A673 (cell line): Measurements from ENCODE around the gene OR10G3. TPM values are rescaled to one million over a fixed set of nuclear protein-coding genes. Genes with fewer than 3 reads are reported as not detected.

Experiments
- BruUV-seq: library from RNA; stranded (reverse); fragments of 400-500 nt; replicated peaks from 2 replicates; lab custom pipeline; 2021; lab: Mats Ljungman, UMichigan
- CTCF ChIA-PET: fragments of 300-600 bp; sonication (Branson Sonifier 250); formaldehyde crosslinking; loops from one replicate; lab custom pipeline; 2022; ENCODE audit warnings: antibody characterized with exemption; lab: Charles Lee
- POLR2A ChIA-PET: fragments of 300-600 bp; sonication (Branson Sonifier 250); formaldehyde crosslinking; loops from one replicate; lab custom pipeline; 2022; ENCODE audit warnings: antibody characterized with exemption; ENCODE audit not compliant: low non-redundant PET; lab: Charles Lee
- DNase-seq: peaks from one replicate; pipeline ENCODE4 v3.0.0-alpha.2; 2015; ENCODE audit warnings: low spot score
- H3K27ac ChIP-seq: fragments of 200-600 bp; sonication (generic); 2 replicates; pipeline ENCODE4 v1.5.1; 2016; ENCODE audit warnings: mixed run types, low read depth, mild to moderate bottlenecking, mixed read lengths, antibody characterized with exemption, low read length; ENCODE audit not compliant: poor library complexity, severe bottlenecking
- H3K27me3 ChIP-seq: fragments of 200-600 bp; sonication (generic); replicated peaks from 2 replicates; pipeline ENCODE4 v1.6.1; 2017; ENCODE audit warnings: mixed run types, low read depth, mild to moderate bottlenecking, mixed read lengths, antibody characterized with exemption, low read length; ENCODE audit not compliant: insufficient read depth, poor library complexity
- H3K36me3 ChIP-seq: fragments of 200-600 bp; sonication (generic); 2 replicates; pipeline ENCODE4 v1.6.1; 2016; ENCODE audit warnings: mixed run types, mild to moderate bottlenecking, mixed read lengths, antibody characterized with exemption, low read length; ENCODE audit not compliant: insufficient read depth, poor library complexity, severe bottlenecking
- H3K4me1 ChIP-seq: fragments of 200-600 bp; sonication (generic); 2 replicates; pipeline ENCODE4 v1.6.1; 2017; ENCODE audit warnings: mixed run types, mild to moderate bottlenecking, mixed read lengths, antibody characterized with exemption, low read length; ENCODE audit not compliant: insufficient read depth, poor library complexity, severe bottlenecking
- H3K4me3 ChIP-seq: fragments of 200-600 bp; sonication (generic); 2 replicates; pipeline ENCODE4 v1.5.1; 2016; ENCODE audit warnings: low read depth, mixed run types, mild to moderate bottlenecking, mixed read lengths, low read length; ENCODE audit not compliant: poor library complexity, severe bottlenecking
- H3K9me3 ChIP-seq: fragments of 200-600 bp; sonication (generic); 2 replicates; pipeline ENCODE4 v1.6.1; 2016; ENCODE audit warnings: mixed run types, low read depth, mild to moderate bottlenecking, mixed read lengths, antibody characterized with exemption, low read length; ENCODE audit not compliant: poor library complexity, severe bottlenecking
- EZH2 ChIP-seq: fragments of 200-600 bp; sonication (generic); IDR thresholded peaks from 2 replicates; pipeline ENCODE4 v1.6.1; 2017; ENCODE audit warnings: borderline replicate concordance, low read depth, mild to moderate bottlenecking, mixed read lengths, antibody characterized with exemption, low read length; ENCODE audit not compliant: poor library complexity, severe bottlenecking
- intact Hi-C: fragments of 100-400 bp; cut with micrococcal nuclease; formaldehyde crosslinking; loops from one replicate; pipeline ENCODE4 v1.10.0; 2022; ENCODE audit not compliant: unreplicated experiment
- total RNA-seq: library from RNA; stranded (reverse); gene quantifications from 2 replicates; pipeline ENCODE4 v1.2.3, GENCODE V29; 2021
- TF ChIP-seq, protein P1 (sequence below): fragments of 300-800, 200-600 bp; sonication (generic); conservative IDR thresholded peaks from 2 replicates; pipeline ENCODE4 v1.5.1; 2017; ENCODE audit warnings: low read depth, mild to moderate bottlenecking, antibody characterized with exemption, low read length, moderate library complexity, mixed read lengths

Gene OR10G3
- total RNA-seq, 1 experiment from 2014 or later, result not detected

DNA sequence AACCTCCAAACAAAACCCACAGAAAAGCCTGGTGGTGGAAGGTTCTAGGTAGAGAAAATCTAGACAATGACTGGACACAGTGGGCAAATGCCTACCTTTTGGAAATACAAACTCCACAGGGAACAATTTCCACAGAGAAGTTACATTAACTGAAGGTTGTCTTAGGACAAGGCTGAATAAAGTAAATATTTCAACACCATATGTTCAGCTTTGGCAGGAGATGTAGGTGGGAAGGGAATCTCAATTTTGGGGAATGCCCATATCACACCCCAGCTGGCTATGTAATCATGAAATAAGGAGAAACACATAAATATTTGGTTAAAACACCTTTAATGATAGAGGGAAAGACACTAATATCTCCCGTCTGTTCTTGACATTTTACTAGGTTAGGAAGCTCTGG, 59.1 kb downstream of the OR10G3 start:
- TF ChIP-seq, protein P1, sequence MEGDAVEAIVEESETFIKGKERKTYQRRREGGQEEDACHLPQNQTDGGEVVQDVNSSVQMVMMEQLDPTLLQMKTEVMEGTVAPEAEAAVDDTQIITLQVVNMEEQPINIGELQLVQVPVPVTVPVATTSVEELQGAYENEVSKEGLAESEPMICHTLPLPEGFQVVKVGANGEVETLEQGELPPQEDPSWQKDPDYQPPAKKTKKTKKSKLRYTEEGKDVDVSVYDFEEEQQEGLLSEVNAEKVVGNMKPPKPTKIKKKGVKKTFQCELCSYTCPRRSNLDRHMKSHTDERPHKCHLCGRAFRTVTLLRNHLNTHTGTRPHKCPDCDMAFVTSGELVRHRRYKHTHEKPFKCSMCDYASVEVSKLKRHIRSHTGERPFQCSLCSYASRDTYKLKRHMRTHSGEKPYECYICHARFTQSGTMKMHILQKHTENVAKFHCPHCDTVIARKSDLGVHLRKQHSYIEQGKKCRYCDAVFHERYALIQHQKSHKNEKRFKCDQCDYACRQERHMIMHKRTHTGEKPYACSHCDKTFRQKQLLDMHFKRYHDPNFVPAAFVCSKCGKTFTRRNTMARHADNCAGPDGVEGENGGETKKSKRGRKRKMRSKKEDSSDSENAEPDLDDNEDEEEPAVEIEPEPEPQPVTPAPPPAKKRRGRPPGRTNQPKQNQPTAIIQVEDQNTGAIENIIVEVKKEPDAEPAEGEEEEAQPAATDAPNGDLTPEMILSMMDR, result no peak
- no peak for TF ChIP-seq EZH2
- no peak overlapping the region for H3K4me3 ChIP-seq
- ChIA-PET CTCF (no interaction called here), POLR2A (interaction anchor here (0.7 kb wide), 1 partner anchor 65 kb away, joined by 3 read pairs; no protein-coding TSS in a partner anchor)
- no peak for DNase-seq
- peaks cover 23% of the 10 kb centered on the region for H3K4me1 ChIP-seq
- no TSS peak for BruUV-seq
- H3K36me3 ChIP-seq, result peaks cover 47% of the 10 kb centered on the region
- peak overlapping the region; percentile 39 for H3K27ac ChIP-seq
- no peaks in the 10 kb centered on the region for H3K9me3 ChIP-seq
- no peaks in the 10 kb centered on the region for H3K27me3 ChIP-seq
- intact Hi-C loops, result no loop called here

DNA sequence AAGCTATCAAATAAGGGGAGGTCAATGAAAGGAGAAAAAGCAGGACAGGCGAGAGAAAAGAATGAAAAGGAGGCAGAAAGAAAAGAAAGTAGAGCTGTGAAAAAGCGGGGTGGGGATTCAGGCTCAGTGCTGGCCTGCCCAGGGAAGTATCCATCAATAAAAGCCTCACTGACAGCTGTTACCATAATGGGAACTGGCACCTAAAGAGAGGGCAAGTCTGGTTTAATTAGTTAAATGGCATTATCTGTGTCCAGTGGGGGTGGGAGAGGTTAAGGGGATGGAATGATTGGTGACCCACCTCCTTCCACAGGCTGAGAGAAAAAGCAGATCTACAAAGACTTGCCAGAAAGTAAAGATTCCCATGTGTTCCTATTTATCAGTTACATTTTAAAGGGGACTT, 61.2 kb downstream of the OR10G3 start:
- POLR2A ChIA-PET, result no interaction called here
- no peaks in the 10 kb centered on the region for H3K9me3 ChIP-seq
- H3K27ac ChIP-seq, result peak overlapping the region; percentile 1
- H3K27me3 ChIP-seq, result no peaks in the 10 kb centered on the region
- no TSS peak for BruUV-seq
- TF ChIP-seq, protein P1, result no peak
- TF ChIP-seq EZH2, result no peak
- no peak overlapping the region for H3K4me3 ChIP-seq
- CTCF ChIA-PET, result no interaction called here
- DNase-seq, result no peak
- H3K4me1 ChIP-seq, result peaks cover 5% of the 10 kb centered on the region
- H3K36me3 ChIP-seq, result peaks cover 30% of the 10 kb centered on the region
- intact Hi-C loops, result no loop called here

Other genes starting within 250 kb of the OR10G3 start
- 193 and 196 TPM in 2 replicates for gene SUPT16H, start 196.1 kb downstream of the OR10G3 start, total RNA-seq
- gene CHD8, start 124.0 kb downstream of the OR10G3 start, total RNA-seq, result 122 and 128 TPM in 2 replicates
- gene RAB2B, start 103.1 kb downstream of the OR10G3 start, total RNA-seq, result 31.9 and 37.1 TPM in 2 replicates
- gene TOX4, start 102.9 kb downstream of the OR10G3 start, total RNA-seq, result 84.7 and 86.8 TPM in 2 replicates
- gene METTL3, start 68.7 kb downstream of the OR10G3 start, total RNA-seq, result 93.0 and 96.3 TPM in 2 replicates
- 149 and 157 TPM in 2 replicates for gene SALL2, start 53.7 kb downstream of the OR10G3 start, total RNA-seq
- gene OR10G2, start 54.9 kb upstream of the OR10G3 start, total RNA-seq, result 0.26 TPM in 1 of 2 replicates, not detected in the other
- 10.8 and 11.8 TPM in 2 replicates for gene OR4E2, start 73.8 kb upstream of the OR10G3 start, total RNA-seq
- not detected in 2 replicates for gene OR4E1, start 93.7 kb upstream of the OR10G3 start, total RNA-seq